ENCODE measurements around the gene POGLUT3.

DNA sequence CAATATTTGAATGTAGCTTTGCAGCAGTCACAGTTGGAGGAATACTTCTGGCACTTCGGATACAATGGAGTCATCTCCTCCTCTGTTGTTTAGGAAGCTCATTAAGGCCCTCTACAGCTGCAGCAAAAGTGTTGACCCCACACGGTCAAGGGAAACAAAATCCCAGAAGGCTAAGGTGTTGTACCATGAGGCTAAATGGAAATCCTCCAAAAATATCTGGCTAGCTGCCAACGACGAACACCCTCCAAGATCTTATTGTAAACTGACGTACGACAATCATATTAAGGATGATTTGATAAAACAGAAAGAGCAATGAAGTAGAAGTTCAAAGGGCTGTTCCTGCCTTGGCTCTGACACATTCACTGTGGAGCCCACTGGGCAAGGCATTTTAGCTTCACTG lies 4.0 kb downstream of the POGLUT3 start:
- no peak for TF ChIP-seq CTCF (tag by site-specific recombination; IDR thresholded peaks at IDR 0.05)
- no peak for TF ChIP-seq ZNF19 (tag by site-specific recombination; IDR thresholded peaks at IDR 0.05; ENCODE audit: low read depth)
- TF ChIP-seq IKZF3 (tag by site-specific recombination; IDR thresholded peaks at IDR 0.05) = no peak
- no peak for TF ChIP-seq TCF7L2 (IDR thresholded peaks at IDR 0.05; ENCODE audit: borderline replicate concordance, low read depth, low read length)
- TF ChIP-seq ZNF16 (tag by site-specific recombination; IDR thresholded peaks at IDR 0.05; ENCODE audit: low read depth) = no peak
- TF ChIP-seq, protein P1, sequence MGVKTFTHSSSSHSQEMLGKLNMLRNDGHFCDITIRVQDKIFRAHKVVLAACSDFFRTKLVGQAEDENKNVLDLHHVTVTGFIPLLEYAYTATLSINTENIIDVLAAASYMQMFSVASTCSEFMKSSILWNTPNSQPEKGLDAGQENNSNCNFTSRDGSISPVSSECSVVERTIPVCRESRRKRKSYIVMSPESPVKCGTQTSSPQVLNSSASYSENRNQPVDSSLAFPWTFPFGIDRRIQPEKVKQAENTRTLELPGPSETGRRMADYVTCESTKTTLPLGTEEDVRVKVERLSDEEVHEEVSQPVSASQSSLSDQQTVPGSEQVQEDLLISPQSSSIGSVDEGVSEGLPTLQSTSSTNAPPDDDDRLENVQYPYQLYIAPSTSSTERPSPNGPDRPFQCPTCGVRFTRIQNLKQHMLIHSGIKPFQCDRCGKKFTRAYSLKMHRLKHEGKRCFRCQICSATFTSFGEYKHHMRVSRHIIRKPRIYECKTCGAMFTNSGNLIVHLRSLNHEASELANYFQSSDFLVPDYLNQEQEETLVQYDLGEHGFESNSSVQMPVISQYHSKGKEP (tag by site-specific recombination; IDR thresholded peaks at IDR 0.05) = no peak
- no peak for TF ChIP-seq ZNF274 (IDR thresholded peaks at IDR 0.05; ENCODE audit: low read length)
- TF ChIP-seq ZNF274 (tag by site-specific recombination; IDR thresholded peaks at IDR 0.05; ENCODE audit: borderline replicate concordance) = no peak
- TF ChIP-seq ZNF677 (tag by site-specific recombination; IDR thresholded peaks at IDR 0.05) = no peak
- no peak for TF ChIP-seq RBAK (tag by site-specific recombination; IDR thresholded peaks at IDR 0.05)
- no peak for TF ChIP-seq ZNF155 (tag by site-specific recombination; IDR thresholded peaks at IDR 0.05)
- no peak for TF ChIP-seq ZNF549 (tag by site-specific recombination; IDR thresholded peaks at IDR 0.05)
- TF ChIP-seq ZNF280C (tag by site-specific recombination; IDR thresholded peaks at IDR 0.05) = no peak
- no peak for TF ChIP-seq ZNF792 (tag by site-specific recombination; IDR thresholded peaks at IDR 0.05)

Data from HEK293 (cell line).